RCC 7860 (cell line): ENCODE data around the gene WNK2.

Experiments used
- DNase-seq: peaks from one replicate; pipeline ENCODE4 v3.0.0-alpha.2; 2015; ENCODE audit warnings: low spot score
- FAIRE-seq: peaks from 2 replicates; lab custom pipeline; 2012; peaks lifted over from hg19 to GRCh38; lab: Jason Lieb, UNC

Gene WNK2

DNA sequence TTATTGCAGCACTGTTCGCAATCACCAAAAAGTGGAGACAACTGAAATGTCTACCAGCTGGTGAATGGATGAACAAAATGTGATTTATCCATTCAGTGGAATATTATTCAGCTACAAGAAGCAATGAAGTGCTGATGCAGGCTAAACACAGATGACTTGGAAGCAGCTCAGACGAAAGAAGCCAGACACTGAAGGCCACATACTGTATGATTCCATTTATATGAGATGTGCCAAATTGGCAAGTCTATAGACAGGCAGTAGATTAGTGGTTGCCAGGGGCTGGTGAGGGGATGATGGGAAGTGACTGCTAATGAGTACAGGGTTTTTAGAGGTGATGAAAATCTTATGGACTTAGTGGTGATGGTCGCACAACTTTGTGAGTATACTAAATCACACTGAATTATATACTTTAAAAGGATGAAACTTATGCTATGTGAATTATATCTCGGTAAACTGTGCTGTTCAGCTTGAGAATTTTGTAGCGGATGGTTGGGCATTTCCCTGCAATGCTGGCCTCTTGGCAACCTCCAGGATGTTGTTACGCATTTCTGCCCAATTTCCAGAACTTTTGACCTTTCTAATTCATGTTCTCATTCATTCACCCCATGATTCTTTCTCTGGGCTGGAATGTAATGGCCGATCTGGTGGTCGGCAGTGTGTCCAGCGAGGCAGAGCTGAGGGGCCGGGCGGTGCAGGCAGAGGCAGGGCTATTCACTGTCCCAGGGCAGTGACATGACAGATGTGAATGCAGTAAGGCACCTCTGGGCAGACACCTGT, 22.0 kb upstream of the WNK2 start:
- no peak for DNase-seq
- FAIRE-seq, result no peak

DNA sequence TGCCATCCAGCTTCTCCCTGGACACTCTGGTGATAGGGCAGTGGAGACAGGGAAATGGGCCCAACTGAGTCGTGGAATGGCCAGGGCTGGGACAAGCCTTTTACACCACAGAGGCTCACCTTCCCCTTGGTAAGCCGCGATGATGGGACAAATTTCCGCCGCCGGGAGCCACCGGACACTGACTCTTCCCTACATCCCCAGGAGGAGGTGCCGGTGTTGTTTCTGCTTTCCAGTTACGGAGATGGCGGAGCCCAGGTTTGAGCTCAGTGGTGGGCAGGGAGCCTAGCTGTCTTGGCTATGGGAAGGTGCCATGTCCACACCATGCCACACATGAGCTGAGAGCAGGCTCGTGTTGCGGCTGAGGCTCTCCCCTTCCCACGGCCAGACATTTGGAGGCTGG, 19.9 kb upstream of the WNK2 start:
- FAIRE-seq, result no peak
- DNase-seq, result no peak

DNA sequence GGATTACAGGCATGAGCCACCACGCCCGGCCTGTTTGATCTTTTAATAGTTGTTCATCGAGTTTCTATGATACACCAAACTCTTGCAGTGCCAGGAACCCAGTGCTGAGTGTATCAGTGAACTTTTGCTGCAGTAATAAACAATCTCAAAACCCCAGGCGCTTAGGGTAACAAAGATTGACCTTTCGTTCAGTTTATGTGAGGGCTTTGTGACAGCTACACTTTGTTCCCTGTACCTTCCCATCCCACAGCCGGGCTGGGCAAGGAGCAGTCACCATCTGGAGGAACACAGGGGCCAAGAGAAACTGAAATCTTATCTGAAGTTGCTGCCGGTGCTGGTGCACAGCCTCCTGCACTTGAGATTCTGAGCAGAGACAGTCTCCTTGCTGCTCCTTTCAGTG, 17.2 kb upstream of the WNK2 start:
- no peak for DNase-seq
- no peak for FAIRE-seq

DNA sequence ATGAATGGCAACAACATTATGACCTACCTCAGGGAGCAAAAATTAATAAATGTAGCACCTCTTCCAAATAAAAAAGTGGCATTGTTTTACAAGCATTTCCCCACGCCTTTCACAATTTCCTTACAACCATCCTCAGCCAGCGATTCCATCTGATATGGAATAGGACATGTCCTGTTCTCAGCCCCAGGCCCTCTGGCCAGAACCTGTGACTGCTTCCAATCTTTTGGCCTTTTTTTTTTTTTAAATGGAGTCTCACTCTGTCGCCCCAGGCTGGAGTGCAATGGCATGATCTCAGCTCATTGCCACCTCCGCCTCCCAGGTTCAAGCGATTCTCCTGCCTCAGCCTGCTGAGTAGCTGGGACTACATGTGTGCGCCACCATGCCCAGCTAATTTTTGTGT, 16.8 kb upstream of the WNK2 start:
- no peak for DNase-seq
- no peak for FAIRE-seq

DNA sequence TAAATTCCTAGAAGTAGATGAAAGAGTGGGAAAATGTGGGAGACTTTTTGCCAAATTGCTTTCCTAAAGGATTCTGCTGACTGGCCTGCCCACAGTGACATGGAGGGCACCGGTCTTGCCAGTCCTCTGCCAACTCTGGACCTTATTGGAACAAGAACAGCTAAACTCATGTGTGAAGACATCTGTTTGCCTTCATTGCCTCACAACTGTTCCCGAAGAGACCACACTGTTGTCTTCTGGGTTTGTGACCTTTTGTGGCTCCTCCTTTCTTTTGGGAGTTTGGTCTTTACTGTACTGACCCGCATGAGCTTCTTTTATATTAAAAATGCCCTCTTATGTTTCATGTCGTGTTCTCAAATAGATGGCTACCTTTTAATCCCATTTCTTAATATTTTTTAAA, 16.1 kb upstream of the WNK2 start:
- FAIRE-seq (no peak), DNase-seq (no peak)

DNA sequence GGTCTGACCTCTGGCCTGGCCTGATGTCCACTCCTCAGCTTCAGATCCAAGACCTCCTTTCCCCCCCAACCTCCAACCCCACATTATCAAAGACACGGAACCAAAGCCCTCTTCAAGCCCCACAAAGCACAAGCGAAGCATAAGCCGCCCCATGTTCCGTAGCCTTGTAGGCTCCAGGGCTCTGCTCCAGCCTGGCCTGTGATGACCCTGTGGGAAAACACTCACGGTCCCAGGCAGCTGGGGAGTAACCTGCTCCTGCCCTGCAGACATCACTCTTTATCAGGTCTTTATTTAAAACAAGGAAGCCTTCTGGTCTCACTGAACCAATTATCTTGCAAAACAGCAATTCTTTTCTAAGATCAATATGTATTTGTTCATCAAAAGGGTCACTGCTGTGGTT, 15.4 kb upstream of the WNK2 start:
- DNase-seq, result no peak
- no peak for FAIRE-seq

DNA sequence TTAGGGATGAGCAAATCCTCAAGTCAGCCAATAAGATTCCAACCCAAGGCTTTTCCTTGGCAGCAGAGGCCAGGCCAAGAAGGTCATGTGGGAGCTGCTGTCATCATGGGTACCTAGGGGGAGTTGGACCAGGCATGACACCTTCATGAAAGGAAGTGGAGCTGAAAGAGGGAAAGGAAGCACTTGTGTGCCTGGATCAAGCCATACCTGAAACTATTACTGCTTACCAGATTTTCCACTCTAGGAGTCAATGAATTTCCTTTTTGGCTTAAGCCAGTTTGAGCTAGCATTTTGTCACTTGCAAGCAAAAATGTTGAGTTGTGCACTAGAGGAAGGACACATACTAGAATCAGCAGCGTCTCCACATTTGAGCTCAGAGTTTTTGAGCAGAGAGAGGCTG, 14.5 kb upstream of the WNK2 start:
- FAIRE-seq (no peak), DNase-seq (no peak)

DNA sequence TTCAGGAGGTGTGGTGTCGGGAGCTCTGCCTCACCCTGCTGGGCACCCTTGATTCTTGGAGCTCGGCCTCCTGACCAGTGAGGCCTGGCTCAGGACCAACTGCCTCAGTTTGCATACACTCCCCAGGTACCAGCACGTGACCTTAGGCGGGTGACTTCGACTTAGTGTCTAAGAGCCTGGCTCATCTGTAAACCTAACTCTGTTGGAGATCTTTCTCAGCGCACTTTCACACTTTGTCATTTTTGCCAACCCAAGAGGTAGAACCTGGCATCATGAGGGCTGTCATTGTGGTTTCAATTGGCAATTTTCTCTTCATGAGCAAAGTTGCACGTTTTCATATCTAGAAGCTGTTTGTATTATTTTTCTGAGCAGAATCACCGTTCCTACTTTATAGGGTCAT, 13.4 kb upstream of the WNK2 start:
- DNase-seq (no peak), FAIRE-seq (no peak)

DNA sequence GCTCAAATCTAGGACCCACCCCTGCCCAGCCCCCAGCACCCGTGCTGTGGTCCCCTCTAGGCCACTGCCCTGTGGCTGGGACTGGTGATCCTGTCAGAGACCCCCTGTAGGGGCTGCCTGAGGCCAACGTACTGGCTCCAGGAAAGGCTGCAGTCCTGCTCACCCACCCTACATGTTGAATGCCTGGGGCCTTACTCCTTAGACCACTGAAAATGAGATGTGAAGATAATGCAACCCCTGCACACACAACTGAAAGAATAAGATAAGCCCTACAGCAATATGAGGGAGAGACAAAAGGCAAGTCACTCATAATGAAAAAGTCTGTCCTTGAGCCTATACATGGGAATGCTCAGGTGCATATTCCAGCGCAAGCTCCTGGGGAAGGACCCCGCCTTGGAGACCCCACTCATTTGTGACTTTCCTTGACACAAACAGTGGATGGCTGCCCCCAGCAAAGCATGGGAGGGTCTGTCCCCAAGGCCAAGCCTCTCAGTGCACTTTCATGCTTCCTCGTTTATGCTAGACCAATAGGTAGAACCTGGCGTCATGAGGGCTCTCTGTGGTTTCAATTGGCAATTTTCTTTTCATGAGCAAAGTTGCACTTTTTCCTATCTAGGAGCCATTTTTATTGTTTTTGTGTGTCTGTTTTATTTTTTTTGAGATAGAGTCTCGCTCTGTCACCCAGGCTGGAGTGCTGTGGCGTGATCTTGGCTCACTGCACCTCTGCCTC, 12.5 kb upstream of the WNK2 start:
- FAIRE-seq, result no peak
- DNase-seq, result no peak

DNA sequence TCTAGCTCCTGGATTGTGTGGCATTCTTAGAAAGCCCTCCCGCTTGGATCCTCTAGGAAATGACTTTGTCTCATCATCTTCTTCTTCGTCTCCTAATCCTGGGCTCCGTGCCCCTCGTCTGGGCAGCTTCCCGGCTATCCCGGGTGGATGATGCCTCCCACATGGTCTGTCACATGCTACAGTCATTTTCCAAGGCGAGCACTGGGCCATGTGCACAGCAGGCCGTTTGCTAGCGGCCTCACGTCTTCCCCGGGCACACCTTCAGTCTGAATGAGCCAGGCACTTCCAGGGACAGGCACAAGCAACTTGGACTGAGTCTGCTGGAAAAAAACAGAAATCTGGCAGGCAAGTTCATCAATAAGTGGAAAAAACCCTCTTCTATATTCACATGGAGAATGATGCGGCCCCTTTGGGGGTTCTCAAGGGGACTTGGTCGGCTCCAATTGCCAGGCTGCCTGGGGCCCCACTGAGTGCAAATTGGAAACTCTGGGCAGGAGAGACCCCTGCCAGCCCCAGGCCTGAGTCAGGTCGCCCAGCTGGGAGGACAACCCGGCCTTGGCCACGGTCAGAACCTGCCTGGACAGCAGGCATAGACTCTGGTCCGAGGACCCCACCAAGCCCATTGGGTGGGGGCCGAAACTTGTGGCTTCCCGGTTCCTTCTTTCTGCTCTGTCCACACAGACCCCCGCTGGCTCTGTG, 11.1 kb upstream of the WNK2 start:
- no peak for DNase-seq
- no peak for FAIRE-seq

DNA sequence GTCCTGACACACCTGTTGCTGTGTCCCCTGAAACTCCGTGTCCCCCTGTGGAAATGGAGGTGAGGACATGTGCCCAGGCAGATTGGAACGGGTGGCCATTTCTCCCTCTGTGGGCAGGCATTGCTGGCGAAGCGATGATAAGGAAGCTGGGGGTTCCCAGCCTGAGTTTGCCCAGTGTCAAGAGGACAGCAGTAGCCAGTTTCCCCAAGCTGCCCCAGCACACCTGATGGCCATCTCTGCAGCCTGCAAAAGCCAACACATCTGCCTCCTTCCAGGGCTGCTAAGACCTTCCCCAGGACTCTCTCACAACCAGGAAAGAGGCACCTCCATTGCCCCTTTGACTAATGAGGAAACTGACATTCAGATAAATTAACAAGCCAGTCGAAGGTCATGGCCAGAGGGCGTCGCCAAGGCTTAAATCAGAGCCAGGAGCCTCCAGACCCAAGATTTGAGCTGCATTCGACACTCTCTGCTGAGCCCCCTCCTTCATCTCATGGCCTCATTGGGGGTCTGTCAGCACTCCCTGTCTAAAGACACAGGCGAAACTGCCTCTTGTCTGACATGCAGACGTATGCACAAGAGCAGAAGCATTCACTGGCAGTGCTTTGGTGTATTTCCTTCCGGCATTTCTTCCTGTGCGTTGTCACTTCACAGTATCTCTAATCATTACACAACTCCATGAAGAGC, 10.4 kb upstream of the WNK2 start:
- DNase-seq (no peak), FAIRE-seq (no peak)

DNA sequence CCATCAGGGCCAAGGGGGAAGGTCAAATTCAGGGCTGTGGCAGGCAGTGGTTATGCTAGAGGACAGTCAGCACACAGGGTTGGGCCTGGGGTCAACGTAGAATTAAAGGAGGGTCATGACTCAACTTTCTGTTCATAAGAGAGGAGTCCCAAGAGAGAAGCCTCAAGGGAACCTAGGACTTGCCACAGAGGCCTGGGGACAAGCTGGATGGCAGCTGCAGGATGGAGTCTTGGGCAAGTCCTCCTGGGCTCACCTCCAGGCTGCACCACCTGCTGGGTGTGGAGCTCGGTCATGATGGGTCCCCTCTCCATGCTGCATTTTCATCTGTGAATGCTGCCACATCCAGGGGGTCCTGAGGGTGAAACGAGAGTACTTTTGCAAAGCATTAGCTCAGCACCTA, 9.0 kb upstream of the WNK2 start:
- FAIRE-seq, result no peak

DNA sequence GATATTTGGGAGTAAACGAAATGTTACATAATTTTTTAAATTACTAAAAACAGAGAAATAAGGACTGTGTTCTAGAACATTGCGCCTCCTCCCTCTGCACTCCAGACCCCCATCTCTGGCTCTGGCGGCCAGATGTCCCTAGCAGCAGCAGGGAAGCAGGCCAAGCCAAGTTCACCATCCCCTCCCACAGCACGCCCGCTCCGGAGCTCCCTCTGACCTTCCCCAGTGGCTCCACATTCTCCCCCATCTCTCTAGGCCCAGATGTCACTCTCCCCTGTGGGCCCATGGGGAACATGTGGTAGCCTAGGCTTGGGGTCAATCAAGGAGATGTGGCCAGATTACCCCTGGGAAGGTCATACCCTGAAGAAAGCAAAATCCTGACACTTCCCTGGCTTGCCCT, 6.3 kb upstream of the WNK2 start:
- DNase-seq (no peak), FAIRE-seq (no peak)

More for the DNA sequence above, 9.0 kb upstream of the WNK2 start:
- DNase-seq, result no peak

DNA sequence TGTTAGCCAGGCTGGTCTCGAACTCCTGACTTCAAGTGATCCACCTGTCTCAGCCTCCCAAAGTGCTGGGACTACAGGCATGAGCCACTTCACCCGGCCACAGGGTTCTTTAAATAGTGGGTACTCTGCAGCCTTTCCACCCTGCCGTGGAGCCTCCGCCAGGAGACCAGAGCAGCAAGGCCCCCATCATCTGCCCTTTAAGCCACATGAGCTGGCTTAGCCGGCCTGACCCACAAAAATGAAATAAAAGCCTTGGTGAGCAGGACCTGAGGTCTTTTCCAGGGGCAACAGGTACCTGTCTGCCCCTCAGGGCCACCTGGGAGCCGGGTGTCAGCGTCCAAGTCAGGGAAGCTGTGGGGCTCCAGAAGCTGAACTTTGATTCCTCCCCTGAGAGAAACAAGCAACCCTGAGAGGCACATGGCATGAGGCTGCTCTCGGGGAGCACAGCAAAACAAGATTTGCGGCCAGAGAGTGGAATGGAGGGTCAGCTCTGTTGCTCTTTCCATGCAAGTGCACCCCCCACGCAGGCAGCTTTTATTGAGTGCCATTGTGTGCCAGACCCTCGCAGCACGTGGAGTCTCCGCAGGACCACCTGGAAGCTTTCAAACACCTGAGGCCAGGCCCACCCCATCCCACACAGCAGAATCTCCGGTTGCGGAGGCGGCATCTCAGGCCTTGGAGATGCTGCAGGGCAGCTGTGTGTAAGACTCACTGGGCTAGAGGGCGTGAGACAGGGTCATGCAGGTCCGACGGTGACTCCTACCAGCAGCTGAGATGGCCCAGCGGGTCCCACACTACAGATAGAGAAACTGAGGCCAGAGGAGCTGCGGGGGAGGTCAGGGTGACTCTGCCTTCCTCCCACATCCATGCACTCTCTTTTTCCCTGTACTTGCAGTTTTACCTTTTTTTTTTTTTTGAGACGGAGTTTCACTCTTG, 4.8 kb upstream of the WNK2 start:
- FAIRE-seq, result no peak
- no peak for DNase-seq

DNA sequence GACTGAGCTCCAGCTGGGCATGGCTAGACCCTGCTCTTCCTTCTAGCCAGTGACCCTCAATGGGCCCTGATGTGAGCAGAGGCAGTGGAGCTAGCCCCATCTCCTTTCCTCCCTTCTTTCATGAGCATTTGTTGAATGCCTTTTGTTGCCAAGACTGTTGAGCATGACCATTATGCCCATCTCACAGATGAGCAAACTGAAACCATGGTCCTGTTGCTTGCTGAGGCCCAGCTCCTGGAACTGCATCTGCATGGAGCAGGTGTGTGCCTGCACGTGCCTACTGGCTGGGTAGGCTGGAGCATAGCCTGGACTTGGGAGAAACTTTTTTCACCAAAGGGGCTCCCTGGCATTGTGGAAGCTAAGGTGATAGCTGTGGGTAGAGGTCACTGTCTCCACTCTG, 3.0 kb upstream of the WNK2 start:
- FAIRE-seq (no peak), DNase-seq (no peak)

DNA sequence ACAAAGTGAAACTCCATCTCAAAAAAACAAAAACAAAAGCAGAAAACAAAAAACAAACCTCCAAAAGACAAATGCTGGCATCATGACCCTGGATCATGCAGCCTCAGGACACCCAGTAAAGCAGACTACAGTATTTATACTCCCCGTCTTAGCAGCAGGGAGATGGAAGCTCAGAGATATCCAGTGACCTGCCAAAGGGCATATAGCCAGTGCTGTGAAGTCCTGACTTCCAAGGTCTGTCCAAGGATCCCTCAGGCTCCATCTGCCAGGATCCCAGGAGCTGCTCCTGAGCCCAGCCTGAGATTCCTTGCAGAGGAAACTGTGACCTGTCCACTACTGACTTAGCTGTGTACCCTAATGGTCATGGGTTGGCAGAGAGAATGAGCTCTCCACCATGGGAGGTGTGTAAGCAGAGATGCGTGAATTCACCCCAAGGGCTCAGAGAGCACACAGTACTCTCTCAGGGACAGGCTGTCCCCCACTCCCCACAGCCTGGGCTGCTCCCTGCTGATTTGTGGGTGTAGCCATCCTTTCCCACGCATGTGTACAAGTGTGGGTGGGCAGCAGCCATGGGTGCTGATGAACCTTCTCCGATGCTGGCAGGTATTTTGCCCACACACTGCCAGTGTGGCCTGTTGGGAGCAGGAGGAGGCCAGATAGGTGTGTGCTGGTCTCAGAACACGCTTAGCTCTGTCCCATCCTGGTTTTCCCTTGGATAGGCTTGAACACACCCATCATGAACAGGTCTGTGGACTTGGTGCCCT, 2.1 kb upstream of the WNK2 start:
- DNase-seq, result no peak
- no peak for FAIRE-seq

DNA sequence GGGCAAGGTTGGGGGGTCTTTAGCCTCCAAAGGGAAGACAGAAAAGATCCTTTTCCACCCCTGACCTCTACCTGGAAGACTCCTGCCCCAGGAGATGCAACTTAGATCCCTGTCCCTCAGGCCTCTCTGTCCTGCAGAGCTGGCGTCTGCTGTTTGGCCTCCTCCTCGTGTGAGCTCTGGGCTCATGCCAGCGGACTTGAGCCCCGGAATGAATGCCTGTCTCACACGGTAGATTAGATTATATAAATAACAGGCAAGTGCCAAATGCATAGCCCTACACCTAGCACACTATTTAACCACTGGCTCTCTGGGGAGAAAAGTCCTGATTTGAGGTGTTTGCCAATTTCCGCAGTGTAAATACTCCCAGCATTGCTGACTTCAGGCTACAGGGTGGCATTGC, 1.4 kb upstream of the WNK2 start:
- FAIRE-seq, result no peak
- DNase-seq, result no peak

DNA sequence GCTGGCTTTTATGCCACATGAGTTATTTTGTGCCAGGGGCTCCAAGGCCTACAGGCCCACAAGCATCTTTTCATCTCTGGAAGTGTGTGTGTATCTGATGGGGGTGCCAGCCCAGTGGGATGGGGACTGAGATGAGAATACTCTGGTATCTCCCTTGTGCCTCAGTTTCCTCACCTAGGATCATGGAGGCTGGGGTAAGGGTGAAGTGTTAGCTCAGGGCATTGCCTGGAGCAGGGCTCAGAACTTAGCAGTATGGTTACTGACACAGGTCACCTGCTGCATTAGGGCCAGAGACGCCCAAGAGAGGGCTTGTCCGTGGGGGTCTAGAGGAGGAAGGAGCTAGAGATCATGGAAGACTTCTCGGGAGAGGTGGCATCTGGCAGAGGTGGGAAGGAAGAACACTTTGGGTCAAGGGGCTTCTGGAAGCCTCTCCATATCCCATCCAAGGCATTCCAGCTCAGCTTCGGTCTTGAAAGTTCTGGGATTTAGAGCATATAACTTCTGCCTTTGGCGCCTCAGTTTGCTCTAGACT, 742 bp upstream of the WNK2 start:
- no peak for FAIRE-seq
- DNase-seq, result no peak
